ENCODE data around the gene GBP7.

GBP7 gene

GRCh38 chr1:89114662-89115061, 61.1 kb downstream of the GBP7 start:
- DNase-seq (ENCODE audit: low read depth) = no peak

- no peak for DNase-seq (ENCODE audit: low read depth)
Observed at GRCh38 chr1:89112871-89113613, 62.8 kb downstream of the GBP7 start.

GRCh38 chr1:89104687-89105086, 71.1 kb downstream of the GBP7 start:
- DNase-seq (ENCODE audit: low read depth) = no peak

GRCh38 chr1:89104147-89104546, 71.7 kb downstream of the GBP7 start:
- no peak for DNase-seq (ENCODE audit: low read depth)

- DNase-seq (ENCODE audit: low read depth) = no peak
Observed at GRCh38 chr1:89102021-89102420, 73.8 kb downstream of the GBP7 start.

- no peak for DNase-seq (ENCODE audit: low read depth)
Observed at GRCh38 chr1:89100412-89100811, 75.4 kb downstream of the GBP7 start.

GRCh38 chr1:89098857-89099256, 76.9 kb downstream of the GBP7 start:
- DNase-seq (ENCODE audit: low read depth) = no peak

- DNase-seq (ENCODE audit: low read depth) = no peak
Observed at GRCh38 chr1:89095737-89096136, 80.1 kb downstream of the GBP7 start.

GRCh38 chr1:89089962-89090361, 85.8 kb downstream of the GBP7 start:
- DNase-seq (ENCODE audit: low read depth) = no peak

- DNase-seq (ENCODE audit: low read depth) = no peak
Observed at GRCh38 chr1:89088572-89088971, 87.2 kb downstream of the GBP7 start.

- DNase-seq (ENCODE audit: low read depth) = no peak
Observed at GRCh38 chr1:89087241-89087640, 88.6 kb downstream of the GBP7 start.

- DNase-seq (ENCODE audit: low read depth) = peak; percentile 43
Observed at GRCh38 chr1:89085781-89086180, 90.0 kb downstream of the GBP7 start.
